A549 treated with ZK216348 at 1 μM for 4 hours (cell line): ENCODE data around the gene PGM1. TPM values are rescaled to one million over a fixed set of nuclear protein-coding genes. Genes with fewer than 3 reads are reported as not detected.

ENCODE experiments used
- total RNA-seq: library from RNA; stranded (reverse); fragments of 200-300 nt; extraction: Qiagen RNA extraction; gene quantifications from 5 replicates; pipeline ENCODE4 v1.2.3, GENCODE V29; 2022; ENCODE audit warnings: low read depth

PGM1 gene
- total RNA-seq: 34.9 to 38.5 TPM (median 37.3 TPM) in 5 replicates

GRCh38 chr1:63593303-63593885 lies at the start of gene PGM1:
Gene PGM1, plus strand, starts transcription at chr1:63593411. Its CDS starts 78 bp downstream, at chr1:63593489.

Other genes starting within 250 kb of the PGM1 start
- 3.3 to 6.9 TPM (median 6.3 TPM) in 5 replicates for gene ALG6, start 225.8 kb upstream of the PGM1 start, total RNA-seq
- gene ITGB3BP, start 70.2 kb upstream of the PGM1 start, total RNA-seq: 15.2 to 30.5 TPM (median 24.1 TPM) in 5 replicates
- gene EFCAB7, start 69.9 kb upstream of the PGM1 start, total RNA-seq: 1.5 to 3.0 TPM (median 2.8 TPM) in 5 replicates
- 7.4 to 11.0 TPM (median 9.0 TPM) in 5 replicates for gene ROR1, start 180.6 kb downstream of the PGM1 start, total RNA-seq